ENCODE results near the gene ACTG1. TPM values are rescaled to one million over a fixed set of nuclear protein-coding genes. Genes with fewer than 3 reads are reported as not detected.

ACTG1 gene
- total and polyA plus RNA-seq, 9 of the 15 experiments (the other 6 are each of a cell fraction or from before 2014, with no cell fraction given), result 224 to 1,775 (median 568) TPM

- TF ChIP-seq HDAC8 (tag; IDR thresholded peaks at IDR 0.05), result no peak
- 0 out of 2 replicates have a peak, but pooled peaks have one; percentile 42 for TF ChIP-seq RNF2 (IDR thresholded peaks at IDR 0.05)
- TF ChIP-seq CXXC5 (CRISPR knock-in tag; IDR thresholded peaks at IDR 0.05), result peak; percentile 79
- no peak for TF ChIP-seq TCF15 (CRISPR knock-in tag; IDR thresholded peaks at IDR 0.05)
- TF ChIP-seq NRF1 (conservative IDR thresholded peaks at IDR 0.05 in 1 of 2, IDR thresholded peaks at IDR 0.05 in 1 of 2), result no peak
- TF ChIP-seq PTRF (tag; IDR thresholded peaks at IDR 0.05), result no peak
- no peak for TF ChIP-seq ZNF561 (CRISPR knock-in tag; conservative IDR thresholded peaks at IDR 0.05)
- TF ChIP-seq LCOR (CRISPR knock-in tag; IDR thresholded peaks at IDR 0.05), result no peak
- TF ChIP-seq SMAD4 (CRISPR knock-in tag; conservative IDR thresholded peaks at IDR 0.05), result no peak
- TF ChIP-seq NFXL1 (CRISPR knock-in tag; IDR thresholded peaks at IDR 0.05), result no peak
- TF ChIP-seq CCAR2 (IDR thresholded peaks at IDR 0.05; ENCODE audit: low read depth, low read length), result no peak
- TF ChIP-seq NFIX (CRISPR knock-in tag; IDR thresholded peaks at IDR 0.05; ENCODE audit: low read depth), result no peak
- peak; percentile 57; the same call in 1 of the 2 replicates for TF ChIP-seq TARDBP (IDR thresholded peaks at IDR 0.05)
- TF ChIP-seq ZNF324 (CRISPR knock-in tag; IDR thresholded peaks at IDR 0.05), result no peak
- no peak; the same call in 1 of the 2 replicates for TF ChIP-seq FOXJ2 (tag; IDR thresholded peaks at IDR 0.05)
- no peak for TF ChIP-seq ZNF274 (IDR thresholded peaks at IDR 0.05; ENCODE audit: borderline replicate concordance, low read depth, low read length)
- TF ChIP-seq SRF (CRISPR knock-in tag; IDR thresholded peaks at IDR 0.05), result peak; percentile 98 to 99
- peak; percentile 63; the same call in 1 of the 2 replicates for TF ChIP-seq GABPA (tag; conservative IDR thresholded peaks at IDR 0.05; ENCODE audit: low read depth)
- no peak for TF ChIP-seq MAFF (IDR thresholded peaks at IDR 0.05; ENCODE audit: low read length)
- TF ChIP-seq FIP1L1 (IDR thresholded peaks at IDR 0.05; ENCODE audit: low read depth, low read length, poor library complexity, severe bottlenecking), result peak; percentile 73
- TF ChIP-seq FOXP1 (CRISPR knock-in tag; IDR thresholded peaks at IDR 0.05), result peak; percentile 45; the same call in 1 of the 2 replicates
- no peak for TF ChIP-seq CAMTA2 (CRISPR knock-in tag; conservative IDR thresholded peaks at IDR 0.05)
- no peak for TF ChIP-seq ESRRA (IDR thresholded peaks at IDR 0.05; ENCODE audit: borderline replicate concordance, low read depth)
- TF ChIP-seq, protein P1, sequence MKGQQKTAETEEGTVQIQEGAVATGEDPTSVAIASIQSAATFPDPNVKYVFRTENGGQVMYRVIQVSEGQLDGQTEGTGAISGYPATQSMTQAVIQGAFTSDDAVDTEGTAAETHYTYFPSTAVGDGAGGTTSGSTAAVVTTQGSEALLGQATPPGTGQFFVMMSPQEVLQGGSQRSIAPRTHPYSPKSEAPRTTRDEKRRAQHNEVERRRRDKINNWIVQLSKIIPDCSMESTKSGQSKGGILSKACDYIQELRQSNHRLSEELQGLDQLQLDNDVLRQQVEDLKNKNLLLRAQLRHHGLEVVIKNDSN (CRISPR knock-in tag; IDR thresholded peaks at IDR 0.05), result peak; percentile 50; the same call in 1 of the 2 replicates
- TF ChIP-seq, protein P2, sequence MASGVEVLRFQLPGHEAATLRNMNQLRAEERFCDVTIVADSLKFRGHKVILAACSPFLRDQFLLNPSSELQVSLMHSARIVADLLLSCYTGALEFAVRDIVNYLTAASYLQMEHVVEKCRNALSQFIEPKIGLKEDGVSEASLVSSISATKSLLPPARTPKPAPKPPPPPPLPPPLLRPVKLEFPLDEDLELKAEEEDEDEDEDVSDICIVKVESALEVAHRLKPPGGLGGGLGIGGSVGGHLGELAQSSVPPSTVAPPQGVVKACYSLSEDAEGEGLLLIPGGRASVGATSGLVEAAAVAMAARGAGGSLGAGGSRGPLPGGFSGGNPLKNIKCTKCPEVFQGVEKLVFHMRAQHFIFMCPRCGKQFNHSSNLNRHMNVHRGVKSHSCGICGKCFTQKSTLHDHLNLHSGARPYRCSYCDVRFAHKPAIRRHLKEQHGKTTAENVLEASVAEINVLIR (CRISPR knock-in tag; IDR thresholded peaks at IDR 0.05), result no peak
- no peak for TF ChIP-seq HDAC1 (IDR thresholded peaks at IDR 0.05)
- peak; percentile 98 for TF ChIP-seq POLR2A (conservative IDR thresholded peaks at IDR 0.05)
- peak; percentile 86 for TF ChIP-seq ZFX (CRISPR knock-in tag; IDR thresholded peaks at IDR 0.05)
- TF ChIP-seq ZC3H4 (CRISPR knock-in tag; IDR thresholded peaks at IDR 0.05; ENCODE audit: borderline replicate concordance), result no peak
Measured at GRCh38 chr17:81512562-81513371, at the start of gene ACTG1 (continued).

Measured in K562 (cell line).